TTC549 (cell line): ENCODE results near the gene GLOD4.
"Not testable (repeated sequence)": the region's sequence is repeated elsewhere in the genome, so short reads cannot be mapped to it uniquely, and the experiment has no call there.

ENCODE experiments used
- FAIRE-seq: peaks from 2 replicates; lab custom pipeline; 2012; peaks lifted over from hg19 to GRCh38; lab: Jason Lieb, UNC

The GLOD4 gene

GRCh38 chr17:773467-774312, 8.4 kb downstream of the GLOD4 start:
- FAIRE-seq = no peak

- FAIRE-seq = no peak
Measured at GRCh38 chr17:773016-773415, 9.1 kb downstream of the GLOD4 start.

DNA sequence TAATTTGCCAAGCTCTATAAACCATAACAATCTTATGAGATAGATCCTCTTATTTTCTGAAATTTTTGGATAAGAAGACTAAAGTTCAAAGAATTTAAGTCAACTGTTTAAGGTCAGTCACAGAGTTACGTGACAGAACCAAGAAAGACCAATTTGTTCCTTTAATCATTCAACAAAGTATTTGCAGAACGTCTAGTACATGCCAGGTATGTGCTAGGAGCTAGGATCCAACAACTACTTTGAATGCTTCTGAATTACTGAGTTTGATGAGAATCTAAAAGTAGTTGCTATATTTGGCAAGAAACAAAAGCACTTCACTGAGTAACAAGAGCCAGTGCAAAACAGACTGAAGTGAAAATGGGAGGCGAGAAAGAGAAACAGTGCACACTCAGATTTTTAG, 15.0 kb downstream of the GLOD4 start:
- no peak for FAIRE-seq

- no peak for FAIRE-seq
Measured at GRCh38 chr17:760371-760770, 21.7 kb downstream of the GLOD4 start.

DNA sequence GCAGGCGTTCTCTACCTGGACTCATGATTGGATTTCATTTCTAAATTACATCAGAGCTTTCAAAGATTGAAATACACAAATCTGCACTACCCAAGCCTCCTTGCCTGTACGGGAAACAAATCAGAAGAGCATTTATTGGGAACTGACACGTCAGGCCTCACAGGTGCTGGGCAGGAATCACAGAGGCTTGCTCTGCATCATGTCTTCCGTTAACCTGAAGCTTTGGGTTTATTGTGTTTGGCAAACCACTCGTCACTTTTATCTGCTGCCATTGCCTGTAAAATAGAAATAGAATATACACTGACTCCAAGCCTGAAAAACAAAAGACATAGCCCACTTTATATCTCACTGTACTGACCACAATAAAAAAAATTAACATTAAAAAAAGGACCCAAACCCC, 22.1 kb downstream of the GLOD4 start:
- FAIRE-seq = no peak

GRCh38 chr17:756010-756567, 26.0 kb downstream of the GLOD4 start:
- not testable (repeated sequence) for FAIRE-seq

- not testable (repeated sequence) for FAIRE-seq
Measured at GRCh38 chr17:755319-755961, 26.6 kb downstream of the GLOD4 start.

DNA sequence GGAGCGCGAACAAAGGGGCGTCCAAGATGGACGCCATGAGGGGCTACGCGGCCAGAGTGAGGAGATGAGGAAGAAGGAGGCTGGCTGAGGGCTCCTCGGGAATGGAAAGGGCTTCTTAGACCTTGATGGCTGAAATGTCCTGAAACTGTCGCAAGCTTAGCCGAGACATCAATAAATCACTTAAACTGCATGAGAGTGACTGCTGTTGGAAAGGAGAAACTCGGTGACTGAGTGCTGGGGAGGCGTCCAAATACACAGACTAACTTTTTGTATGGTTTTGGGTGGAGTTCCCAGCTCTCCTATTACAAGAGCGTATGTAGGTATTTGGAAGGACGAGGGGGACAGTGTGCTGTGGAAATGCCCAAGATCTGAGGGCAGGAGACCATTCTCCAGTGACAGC, 28.7 kb downstream of the GLOD4 start:
- FAIRE-seq = no peak

DNA sequence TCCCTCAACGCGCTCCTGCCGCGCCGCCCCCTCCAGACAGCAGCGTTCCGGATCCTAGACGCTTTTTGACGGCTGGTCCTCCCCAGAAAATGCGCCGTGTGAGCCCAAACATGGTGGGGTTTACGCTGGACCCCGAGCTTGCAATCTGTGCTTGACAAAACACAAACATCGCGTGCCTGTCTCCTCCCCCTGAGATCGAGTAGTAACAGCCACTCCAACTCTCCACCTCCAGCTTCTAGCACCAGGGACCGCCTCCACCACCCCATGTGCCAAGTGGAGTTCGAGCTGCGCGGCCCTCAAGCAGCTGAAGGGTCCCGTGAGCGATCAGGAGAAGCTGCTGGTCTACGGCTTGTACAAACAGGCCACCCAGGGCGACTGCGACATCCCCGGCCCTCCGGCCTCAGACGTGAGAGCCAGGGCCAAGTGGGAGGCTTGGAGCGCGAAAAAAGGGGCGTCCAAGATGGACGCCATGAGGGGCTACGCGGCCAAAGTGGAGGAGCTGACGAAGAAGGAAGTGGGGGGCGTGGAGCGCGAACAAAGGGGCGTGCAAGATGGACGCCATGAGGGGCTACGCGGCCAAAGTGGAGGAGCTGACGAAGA, 29.4 kb downstream of the GLOD4 start:
- no peak for FAIRE-seq

DNA sequence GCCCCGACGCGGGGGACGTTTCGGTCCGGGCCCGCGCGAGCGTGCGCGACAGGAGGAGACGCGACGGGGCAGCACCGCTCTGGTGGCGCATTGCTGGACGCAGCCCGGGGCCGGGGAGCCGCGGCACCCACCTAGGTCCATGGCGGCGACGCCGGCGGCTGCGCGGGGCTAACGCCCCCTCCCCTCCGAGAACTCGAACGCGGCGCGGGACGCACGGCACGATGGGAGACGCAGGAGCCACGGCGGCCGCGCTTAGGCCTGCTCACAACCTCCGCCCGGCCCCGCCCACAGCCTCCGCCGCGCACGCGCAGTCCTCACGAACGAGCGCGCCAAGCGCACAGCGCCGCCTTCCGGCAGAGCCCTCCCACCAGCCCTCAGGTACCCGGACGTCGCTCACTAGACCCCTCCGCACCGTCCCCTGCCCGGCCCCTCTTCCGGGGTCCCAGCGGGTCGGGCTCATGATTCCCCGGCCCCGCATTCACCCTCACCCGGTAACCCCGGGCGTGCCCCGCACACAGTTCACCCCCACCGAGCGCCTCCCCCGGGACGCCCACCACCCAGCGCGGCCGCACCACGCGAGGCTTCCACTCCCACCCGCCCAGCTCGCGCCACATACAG, 30.0 kb downstream of the GLOD4 start, which contains the start of gene GEMIN4:
GEMIN4 (minus strand) TSS at position 263 of the 618 bp plus-strand sequence; CDS start at position 141, 122 bp downstream.
- no peak for FAIRE-seq

- no peak for FAIRE-seq
Measured at GRCh38 chr17:751269-752001, 30.6 kb downstream of the GLOD4 start.

DNA sequence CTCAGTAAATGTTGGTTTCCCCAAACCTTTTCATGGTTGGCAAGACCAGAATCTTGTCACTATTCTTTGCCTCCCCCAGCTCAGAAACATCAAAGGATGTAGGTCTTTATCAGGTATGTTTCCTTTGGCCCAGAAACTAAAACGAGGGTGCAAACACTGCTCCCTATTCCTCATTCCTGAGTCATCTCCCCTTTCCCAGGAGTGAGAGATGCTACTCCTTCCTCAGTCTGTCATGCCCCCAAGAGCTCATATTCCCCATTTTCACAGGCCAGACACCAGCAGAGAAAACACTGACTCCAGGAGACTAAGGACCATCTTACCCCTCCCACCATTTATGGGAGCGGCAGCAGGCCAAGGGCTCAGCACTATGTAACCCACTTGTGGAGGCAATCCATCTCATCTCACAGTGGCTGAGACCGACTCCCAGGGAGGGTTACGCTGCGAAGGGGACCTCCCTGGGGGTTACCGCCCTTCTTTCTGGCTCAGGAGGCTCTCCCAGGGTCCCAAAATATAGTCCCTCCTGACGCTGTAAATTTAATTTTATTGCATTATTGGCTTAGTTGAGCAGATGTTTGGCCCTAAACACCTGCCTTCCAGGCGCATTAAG, 31.5 kb downstream of the GLOD4 start:
- FAIRE-seq = no peak

DNA sequence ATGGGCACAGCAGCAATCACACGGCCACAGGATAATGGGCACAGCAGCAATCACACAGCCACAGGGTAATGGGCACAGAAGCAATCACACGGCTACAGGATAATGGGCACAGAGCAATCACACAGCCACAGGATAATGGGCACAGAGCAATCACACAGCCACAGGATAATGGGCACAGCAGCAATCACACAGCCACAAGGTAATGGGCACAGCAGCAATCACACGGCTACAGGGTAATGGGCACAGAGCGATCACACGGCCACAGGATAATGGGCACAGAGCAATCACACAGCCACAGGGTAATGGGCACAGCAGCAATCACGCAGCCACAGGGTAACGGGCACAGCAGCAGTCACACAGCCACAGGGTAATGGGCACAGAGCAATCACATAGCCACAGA, 32.7 kb downstream of the GLOD4 start:
- FAIRE-seq = not testable (repeated sequence)

DNA sequence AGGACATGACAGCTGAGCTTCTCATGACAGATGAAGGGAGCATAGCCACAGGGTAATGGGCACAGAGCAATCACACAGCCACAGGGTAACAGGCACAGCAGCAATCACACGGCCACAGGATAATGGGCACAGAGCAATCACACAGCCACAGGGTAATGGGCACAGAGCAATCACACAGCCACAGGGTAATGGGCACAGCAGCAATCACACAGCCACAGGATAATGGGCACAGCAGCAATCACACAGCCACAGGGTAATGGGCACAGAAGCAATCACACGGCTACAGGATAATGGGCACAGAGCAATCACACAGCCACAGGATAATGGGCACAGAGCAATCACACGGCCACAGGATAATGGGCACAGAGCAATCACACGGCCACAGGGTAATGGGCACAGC, 33.5 kb downstream of the GLOD4 start:
- not testable (repeated sequence) for FAIRE-seq

DNA sequence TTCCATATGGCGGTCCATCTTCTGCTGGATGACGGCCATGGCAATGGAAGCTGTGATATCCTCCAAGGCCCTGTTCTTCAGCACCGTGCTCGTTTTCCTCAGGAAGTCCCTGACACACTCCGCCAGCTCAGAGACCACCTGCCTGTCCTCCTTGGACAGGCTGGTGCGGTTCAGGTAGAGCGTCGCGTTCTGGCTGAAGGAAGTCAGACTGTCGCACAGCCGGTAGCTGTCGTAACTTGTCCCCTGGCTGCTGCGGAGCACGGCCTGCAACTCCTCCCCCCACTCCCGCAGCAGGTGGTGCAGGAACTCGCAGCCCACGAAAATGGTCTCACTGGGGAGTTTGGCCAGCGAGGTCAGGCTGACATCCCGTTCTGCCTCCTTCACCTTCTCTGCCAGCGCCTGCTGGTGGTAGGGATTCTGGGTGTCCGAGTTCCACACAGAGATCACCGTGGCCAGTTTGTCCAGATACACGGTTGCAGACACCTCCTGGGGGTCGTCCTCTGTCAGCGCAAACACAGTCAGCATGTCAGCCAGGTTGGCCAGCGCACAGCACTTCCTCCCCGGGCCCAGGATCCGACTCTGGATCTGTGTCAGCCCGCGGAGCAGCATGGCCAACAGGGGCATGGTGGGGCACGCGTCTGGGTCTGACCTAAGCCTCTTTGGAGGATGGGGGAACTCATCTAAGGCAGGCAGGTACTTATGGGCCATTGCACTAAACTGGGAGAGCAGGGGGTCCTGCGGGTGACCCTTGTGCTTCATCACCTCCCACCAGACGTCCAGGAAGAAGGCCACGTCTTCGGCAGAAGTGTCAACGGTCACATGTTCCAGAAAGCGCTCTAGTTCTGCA, 35.1 kb downstream of the GLOD4 start:
- FAIRE-seq = no peak

GRCh38 chr17:746181-746580, 35.9 kb downstream of the GLOD4 start:
- FAIRE-seq = no peak

DNA sequence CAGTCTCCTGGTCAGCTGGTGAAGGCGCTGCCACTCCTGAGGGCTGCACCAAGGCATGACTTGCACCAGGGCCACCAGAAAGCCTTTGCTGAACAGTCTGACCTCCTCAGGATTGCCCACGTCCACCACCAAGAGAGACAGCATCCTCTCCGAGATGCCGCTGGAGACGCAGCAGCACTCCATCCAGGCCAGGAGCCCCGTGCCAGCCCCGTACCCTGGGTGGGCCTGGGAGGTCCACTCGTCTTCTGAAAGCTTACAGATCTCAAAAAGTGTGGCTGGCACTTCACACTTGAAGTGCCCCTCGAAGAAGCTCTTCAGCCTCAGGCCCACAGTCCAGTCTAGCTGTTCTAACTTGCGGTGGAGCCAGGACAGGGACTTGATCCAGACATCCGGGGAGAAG, 36.7 kb downstream of the GLOD4 start:
- no peak for FAIRE-seq

DNA sequence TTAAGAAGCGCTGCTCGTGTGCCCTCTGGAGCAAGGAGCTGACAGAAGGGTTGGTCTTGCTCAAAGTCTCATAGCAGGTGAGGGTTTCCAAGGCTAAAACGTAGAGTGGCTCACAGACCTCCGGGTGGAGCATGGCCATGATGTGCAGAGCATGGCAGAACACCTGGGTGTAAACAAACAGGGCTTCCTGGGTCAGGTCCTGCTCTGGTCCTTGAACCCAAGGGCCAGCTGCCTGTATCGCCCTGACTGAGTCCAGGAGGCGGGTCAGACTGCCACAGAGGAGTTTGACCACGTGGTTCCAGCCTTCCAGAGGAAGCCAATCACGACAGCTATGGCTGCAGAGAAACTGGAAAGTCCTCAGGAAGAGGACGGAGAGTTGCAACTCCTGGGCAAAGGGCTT, 37.1 kb downstream of the GLOD4 start:
- no peak for FAIRE-seq

- FAIRE-seq = no peak
Measured at GRCh38 chr17:743139-743538, 38.9 kb downstream of the GLOD4 start.

DNA sequence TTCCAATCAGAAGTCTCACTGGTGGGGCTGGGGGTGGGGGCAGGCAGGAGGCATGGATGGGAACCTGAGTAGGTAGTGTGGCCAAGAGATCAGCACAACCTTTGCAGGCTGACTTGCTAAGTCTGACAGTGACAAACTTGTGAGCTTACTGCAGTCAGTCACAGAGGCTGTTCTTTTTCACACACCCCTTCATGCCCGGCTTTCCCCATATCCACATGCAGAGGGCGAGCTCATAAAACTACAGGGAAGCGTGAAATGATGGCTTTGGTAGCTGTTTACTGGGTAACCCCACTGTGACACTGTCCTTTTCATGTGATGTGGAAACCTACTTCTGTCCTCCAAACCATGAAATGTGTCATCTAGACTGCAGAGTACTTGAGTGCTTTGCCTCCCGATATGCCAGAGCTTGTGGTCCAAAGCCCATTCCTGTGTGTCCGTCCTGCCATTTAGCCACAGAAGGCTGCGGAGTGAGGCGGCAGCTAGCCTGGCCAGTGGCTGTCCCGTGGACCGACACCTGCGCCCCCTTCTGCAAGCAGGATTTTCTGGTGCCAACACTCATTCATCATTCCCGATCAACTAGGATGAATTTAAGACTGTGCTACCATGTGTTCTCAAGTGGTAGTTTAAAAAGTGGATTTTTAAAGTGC, 39.8 kb downstream of the GLOD4 start:
- FAIRE-seq = no peak
